ENCODE measurements around the gene SRSF9. TPM values are rescaled to one million over a fixed set of nuclear protein-coding genes. Genes with fewer than 3 reads are reported as not detected.
A peak's percentile ranks its signal among the peaks of the same experiment; 100 is the strongest.

The SRSF9 gene
- polyA plus RNA-seq, 3 donors = 127 to 218 (median 200) TPM

DNA sequence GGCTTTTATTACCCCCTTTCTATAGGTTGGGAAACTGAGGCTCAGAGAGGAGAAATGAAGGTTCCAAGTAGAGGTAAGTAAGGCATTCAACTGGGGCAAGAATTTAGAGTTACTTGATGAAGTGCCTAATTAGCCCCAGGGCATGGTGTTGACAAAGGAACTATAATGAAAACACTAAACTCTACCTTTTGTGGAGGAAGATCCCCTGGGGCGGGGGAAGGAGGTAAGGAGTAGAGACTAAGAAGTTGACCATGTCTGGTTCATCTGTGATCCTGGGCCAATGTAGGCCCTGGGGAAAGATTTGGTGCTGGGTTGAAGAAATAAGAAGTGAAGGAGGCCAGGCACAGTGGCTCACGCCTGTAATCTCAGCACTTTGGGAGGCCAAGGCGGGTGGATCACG lies 47.8 kb downstream of the SRSF9 start:
- no peaks in the 10 kb centered on the region for H3K27me3 ChIP-seq (ENCODE audit: control insufficient read depth in 2 of 2, insufficient read depth in 2 of 2, low read length in 2 of 2)
- no peaks in the 10 kb centered on the region for H3K79me2 ChIP-seq (ENCODE audit: insufficient read depth, low read length)
- no peak overlapping the region for H3K27ac ChIP-seq (ENCODE audit: low read depth in 1 of 2, low read length in 2 of 2)
- H3K4me3 ChIP-seq (replicated peaks in 1 of 3; ENCODE audit: low read depth in 2 of 3, low read length in 3 of 3) = no peak overlapping the region
- no peaks in the 10 kb centered on the region for H3K36me3 ChIP-seq (replicated peaks in 1 of 2; ENCODE audit: control insufficient read depth in 1 of 2, insufficient read depth in 2 of 2, low read length in 2 of 2)
- TF ChIP-seq, protein P1, sequence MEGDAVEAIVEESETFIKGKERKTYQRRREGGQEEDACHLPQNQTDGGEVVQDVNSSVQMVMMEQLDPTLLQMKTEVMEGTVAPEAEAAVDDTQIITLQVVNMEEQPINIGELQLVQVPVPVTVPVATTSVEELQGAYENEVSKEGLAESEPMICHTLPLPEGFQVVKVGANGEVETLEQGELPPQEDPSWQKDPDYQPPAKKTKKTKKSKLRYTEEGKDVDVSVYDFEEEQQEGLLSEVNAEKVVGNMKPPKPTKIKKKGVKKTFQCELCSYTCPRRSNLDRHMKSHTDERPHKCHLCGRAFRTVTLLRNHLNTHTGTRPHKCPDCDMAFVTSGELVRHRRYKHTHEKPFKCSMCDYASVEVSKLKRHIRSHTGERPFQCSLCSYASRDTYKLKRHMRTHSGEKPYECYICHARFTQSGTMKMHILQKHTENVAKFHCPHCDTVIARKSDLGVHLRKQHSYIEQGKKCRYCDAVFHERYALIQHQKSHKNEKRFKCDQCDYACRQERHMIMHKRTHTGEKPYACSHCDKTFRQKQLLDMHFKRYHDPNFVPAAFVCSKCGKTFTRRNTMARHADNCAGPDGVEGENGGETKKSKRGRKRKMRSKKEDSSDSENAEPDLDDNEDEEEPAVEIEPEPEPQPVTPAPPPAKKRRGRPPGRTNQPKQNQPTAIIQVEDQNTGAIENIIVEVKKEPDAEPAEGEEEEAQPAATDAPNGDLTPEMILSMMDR (IDR thresholded peaks at IDR 0.05) = no peak
- no peak for DNase-seq
- H3K27ac Mint-ChIP-seq = peak overlapping the region in 1 of 7 donors; percentile 11
- no peaks in the 10 kb centered on the region for H3K9me3 ChIP-seq (replicated peaks in 1 of 2; ENCODE audit: control insufficient read depth in 1 of 2, insufficient read depth in 1 of 2, low read length in 2 of 2)
- peaks cover 3% of the 10 kb centered on the region for H3K4me1 Mint-ChIP-seq
- intact Hi-C loops (cut with micrococcal nuclease) = no loop called here
- H3K4me2 ChIP-seq (replicated peaks; ENCODE audit: extremely low read depth, low read length, poor library complexity, severe bottlenecking) = no peak overlapping the region
- H2AFZ ChIP-seq (ENCODE audit: insufficient read depth, low read depth, low read length, poor library complexity, severe bottlenecking) = no peak overlapping the region
- no peaks in the 10 kb centered on the region for H3K36me3 Mint-ChIP-seq
- WGBS (ENCODE audit: insufficient coverage) = no CpG with 5 or more reads among the region's 4 CpGs
- peaks cover 2 to 12% (median 10%) of the 10 kb centered on the region in 3 donors for H3K27me3 Mint-ChIP-seq (ENCODE audit: low read depth in 3 of 3)
- no peaks in the 10 kb centered on the region for H3K4me1 ChIP-seq (ENCODE audit: control insufficient read depth in 1 of 2, insufficient read depth in 2 of 2, low read length in 2 of 2)
- peaks cover 0 to 8% (median 3%) of the 10 kb centered on the region in 7 donors for H3K9me3 Mint-ChIP-seq
- H4K20me1 ChIP-seq (ENCODE audit: insufficient read depth, low read length) = no peaks in the 10 kb centered on the region
- no peak overlapping the region for H3K4me3 Mint-ChIP-seq
- H3K9ac ChIP-seq (ENCODE audit: insufficient read depth, low read length, poor library complexity, severe bottlenecking) = no peak overlapping the region

DNA sequence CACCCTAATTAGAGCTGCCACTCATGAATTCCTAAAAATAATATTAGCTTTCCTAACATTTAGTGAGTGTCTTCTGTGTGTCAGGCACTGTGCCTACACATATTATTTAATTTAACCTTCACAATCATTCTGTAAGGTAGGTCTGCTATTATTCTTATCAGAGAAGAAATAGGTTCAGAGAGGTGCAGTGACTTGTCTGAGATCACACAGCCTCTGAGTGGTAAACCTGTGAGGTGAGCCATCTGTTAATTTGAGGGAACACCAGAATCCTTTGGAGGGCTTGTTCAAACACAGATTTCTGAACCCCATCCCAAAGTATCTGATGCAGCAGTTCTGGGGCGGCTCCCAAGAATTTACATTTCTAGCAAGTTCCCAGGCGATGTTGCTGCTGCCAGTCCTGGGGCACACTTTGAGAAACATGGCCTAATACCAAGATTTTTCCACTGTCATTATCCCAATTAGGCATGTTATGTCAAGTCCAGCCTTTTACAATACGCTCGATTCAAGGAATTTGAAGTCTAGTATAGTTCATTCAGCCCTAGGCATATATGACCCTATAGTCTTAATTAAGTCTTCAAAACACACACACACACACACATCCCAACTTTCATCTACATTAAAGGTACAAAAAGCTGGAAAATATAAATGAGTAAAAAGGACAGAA lies 51.5 kb downstream of the SRSF9 start:
- peaks cover 0 to 2% (median 0%) of the 10 kb centered on the region in 7 donors for H3K9me3 Mint-ChIP-seq

More for the DNA sequence above, 51.5 kb downstream of the SRSF9 start:
- Mint-ChIP-seq H3K36me3 (no peaks in the 10 kb centered on the region), H3K27me3 (ENCODE audit: low read depth in 3 of 3) (peaks cover 2 to 16% (median 7%) of the 10 kb centered on the region in 3 donors), H3K4me1 (no peaks in the 10 kb centered on the region), H3K27ac (no peak overlapping the region), H3K4me3 (no peak overlapping the region)
- Histone ChIP-seq H3K36me3 (replicated peaks in 1 of 2; ENCODE audit: control insufficient read depth in 1 of 2, insufficient read depth in 2 of 2, low read length in 2 of 2) (no peaks in the 10 kb centered on the region), H3K9me3 (replicated peaks in 1 of 2; ENCODE audit: control insufficient read depth in 1 of 2, insufficient read depth in 1 of 2, low read length in 2 of 2) (no peaks in the 10 kb centered on the region), H3K79me2 (ENCODE audit: insufficient read depth, low read length) (no peaks in the 10 kb centered on the region), H3K4me3 (replicated peaks in 1 of 3; ENCODE audit: low read depth in 2 of 3, low read length in 3 of 3) (no peak overlapping the region), H3K4me2 (replicated peaks; ENCODE audit: extremely low read depth, low read length, poor library complexity, severe bottlenecking) (no peak overlapping the region), H2AFZ (ENCODE audit: insufficient read depth, low read depth, low read length, poor library complexity, severe bottlenecking) (no peak overlapping the region), H3K4me1 (ENCODE audit: control insufficient read depth in 1 of 2, insufficient read depth in 2 of 2, low read length in 2 of 2) (no peaks in the 10 kb centered on the region), H4K20me1 (ENCODE audit: insufficient read depth, low read length) (no peaks in the 10 kb centered on the region), H3K27ac (ENCODE audit: low read depth in 1 of 2, low read length in 2 of 2) (no peak overlapping the region), H3K9ac (ENCODE audit: insufficient read depth, low read length, poor library complexity, severe bottlenecking) (no peak overlapping the region), H3K27me3 (ENCODE audit: control insufficient read depth in 2 of 2, insufficient read depth in 2 of 2, low read length in 2 of 2) (no peaks in the 10 kb centered on the region)
- intact Hi-C loops (cut with micrococcal nuclease) = no loop called here
- TF ChIP-seq, protein P1 (IDR thresholded peaks at IDR 0.05) = no peak
- no CpG with 5 or more reads among the region's 4 CpGs for WGBS (ENCODE audit: insufficient coverage)
- no peak for DNase-seq

Data from CD14-positive monocyte (primary cell).